Measurements from ENCODE around the gene TFF2.

The TFF2 gene

DNA sequence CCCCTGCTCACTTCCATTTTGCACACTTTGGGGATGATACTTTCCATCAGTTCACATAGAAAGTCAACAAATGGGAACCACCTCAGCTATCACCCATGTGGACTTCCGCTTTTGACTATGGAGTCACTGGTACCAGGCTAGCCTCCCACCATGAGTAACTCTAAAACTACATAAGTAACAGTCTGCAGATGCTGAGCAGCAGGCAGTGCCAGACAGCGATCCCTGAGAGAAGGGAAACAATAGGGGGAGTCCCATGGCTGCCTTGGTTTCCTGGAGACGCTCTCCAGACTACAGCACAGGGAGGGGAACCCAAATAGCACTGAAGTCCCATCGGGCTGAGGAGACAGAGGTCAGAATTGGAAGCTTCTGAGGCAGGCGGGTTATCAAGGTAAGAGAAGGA is 2.8 kb upstream of the TFF2 start:
- Histone ChIP-seq H3K27ac (ENCODE audit: low read depth, low read length, poor library complexity, severe bottlenecking) (no peak overlapping the region), H4K20me1 (ENCODE audit: insufficient read depth, low read length) (no peaks in the 10 kb centered on the region), H3K27me3 (ENCODE audit: insufficient read depth, low read length) (peaks cover 25% of the 10 kb centered on the region; the same call in 1 of the 2 replicates), H3K9ac (ENCODE audit: low read length) (no peak overlapping the region), H2AFZ (ENCODE audit: low read length) (no peak overlapping the region), H3K36me3 (ENCODE audit: insufficient read depth, low read length) (no peaks in the 10 kb centered on the region), H3K4me3 (ENCODE audit: low read depth, low read length, poor library complexity, severe bottlenecking) (no peak overlapping the region), H3K79me2 (ENCODE audit: insufficient read depth, low read length) (no peaks in the 10 kb centered on the region), H3K4me1 (ENCODE audit: insufficient read depth, low read length, severe bottlenecking) (no peaks in the 10 kb centered on the region), H3K4me2 (ENCODE audit: low read length) (no peak overlapping the region), H3K9me3 (ENCODE audit: low read length) (peaks cover 5% of the 10 kb centered on the region; the same call in 1 of the 2 replicates), H3F3A (ENCODE audit: insufficient read depth, low read length) (no peaks in the 10 kb centered on the region), H3K9me2 (ENCODE audit: low read depth, low read length) (no peaks in the 10 kb centered on the region)
- TF ChIP-seq, protein P1, sequence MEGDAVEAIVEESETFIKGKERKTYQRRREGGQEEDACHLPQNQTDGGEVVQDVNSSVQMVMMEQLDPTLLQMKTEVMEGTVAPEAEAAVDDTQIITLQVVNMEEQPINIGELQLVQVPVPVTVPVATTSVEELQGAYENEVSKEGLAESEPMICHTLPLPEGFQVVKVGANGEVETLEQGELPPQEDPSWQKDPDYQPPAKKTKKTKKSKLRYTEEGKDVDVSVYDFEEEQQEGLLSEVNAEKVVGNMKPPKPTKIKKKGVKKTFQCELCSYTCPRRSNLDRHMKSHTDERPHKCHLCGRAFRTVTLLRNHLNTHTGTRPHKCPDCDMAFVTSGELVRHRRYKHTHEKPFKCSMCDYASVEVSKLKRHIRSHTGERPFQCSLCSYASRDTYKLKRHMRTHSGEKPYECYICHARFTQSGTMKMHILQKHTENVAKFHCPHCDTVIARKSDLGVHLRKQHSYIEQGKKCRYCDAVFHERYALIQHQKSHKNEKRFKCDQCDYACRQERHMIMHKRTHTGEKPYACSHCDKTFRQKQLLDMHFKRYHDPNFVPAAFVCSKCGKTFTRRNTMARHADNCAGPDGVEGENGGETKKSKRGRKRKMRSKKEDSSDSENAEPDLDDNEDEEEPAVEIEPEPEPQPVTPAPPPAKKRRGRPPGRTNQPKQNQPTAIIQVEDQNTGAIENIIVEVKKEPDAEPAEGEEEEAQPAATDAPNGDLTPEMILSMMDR (IDR thresholded peaks at IDR 0.05; ENCODE audit: low read length), result no peak
- TF ChIP-seq EZH2 (IDR thresholded peaks at IDR 0.05; ENCODE audit: borderline replicate concordance, low read length), result no peak

DNA sequence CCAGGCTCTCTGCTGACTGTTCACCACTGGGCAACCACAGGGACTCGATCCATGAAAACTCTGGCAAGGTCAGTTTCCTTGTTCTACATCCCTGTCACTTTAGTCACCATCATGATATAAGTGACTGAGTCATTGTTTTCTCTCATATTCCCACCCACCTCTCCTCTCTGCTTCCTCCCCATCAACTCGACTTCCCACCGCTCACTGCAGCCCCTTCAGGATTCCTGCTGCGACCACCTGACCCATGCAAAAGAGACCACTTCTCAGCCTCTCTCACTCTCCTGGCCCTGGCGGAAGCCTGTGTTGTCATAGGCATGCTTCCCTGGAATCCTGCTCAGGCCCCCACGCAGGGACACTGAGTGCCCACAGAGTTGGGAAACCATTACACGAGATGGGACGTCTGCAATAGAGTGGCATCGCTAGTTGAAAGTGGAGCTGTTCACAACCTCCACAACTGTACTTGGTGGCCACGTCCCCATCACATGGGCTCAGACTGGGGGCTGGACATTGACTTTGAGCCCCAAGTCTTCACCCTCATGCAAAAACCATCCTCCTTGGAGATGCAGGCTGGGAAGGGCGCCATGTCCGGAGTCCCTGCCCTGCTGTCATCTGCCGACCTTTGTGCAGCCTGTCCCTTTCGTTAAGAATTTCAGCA is 1.8 kb upstream of the TFF2 start:
- no peaks in the 10 kb centered on the region for H3F3A ChIP-seq (ENCODE audit: insufficient read depth, low read length)
- H2AFZ ChIP-seq (ENCODE audit: low read length), result no peak overlapping the region
- H4K20me1 ChIP-seq (ENCODE audit: insufficient read depth, low read length), result no peaks in the 10 kb centered on the region
- no peaks in the 10 kb centered on the region for H3K9me2 ChIP-seq (ENCODE audit: low read depth, low read length)
- H3K9me3 ChIP-seq (ENCODE audit: low read length), result peaks cover 5% of the 10 kb centered on the region; the same call in 1 of the 2 replicates
- H3K36me3 ChIP-seq (ENCODE audit: insufficient read depth, low read length), result no peaks in the 10 kb centered on the region
- no peaks in the 10 kb centered on the region for H3K4me1 ChIP-seq (ENCODE audit: insufficient read depth, low read length, severe bottlenecking)
- no peak overlapping the region for H3K4me3 ChIP-seq (ENCODE audit: low read depth, low read length, poor library complexity, severe bottlenecking)
- peaks cover 22% of the 10 kb centered on the region; the same call in 1 of the 2 replicates for H3K27me3 ChIP-seq (ENCODE audit: insufficient read depth, low read length)
- TF ChIP-seq, protein P1 (IDR thresholded peaks at IDR 0.05; ENCODE audit: low read length), result no peak
- TF ChIP-seq EZH2 (IDR thresholded peaks at IDR 0.05; ENCODE audit: borderline replicate concordance, low read length), result no peak
- no peaks in the 10 kb centered on the region for H3K79me2 ChIP-seq (ENCODE audit: insufficient read depth, low read length)
- no peak overlapping the region for H3K27ac ChIP-seq (ENCODE audit: low read depth, low read length, poor library complexity, severe bottlenecking)
- no peak overlapping the region for H3K9ac ChIP-seq (ENCODE audit: low read length)
- H3K4me2 ChIP-seq (ENCODE audit: low read length), result no peak overlapping the region

DNA sequence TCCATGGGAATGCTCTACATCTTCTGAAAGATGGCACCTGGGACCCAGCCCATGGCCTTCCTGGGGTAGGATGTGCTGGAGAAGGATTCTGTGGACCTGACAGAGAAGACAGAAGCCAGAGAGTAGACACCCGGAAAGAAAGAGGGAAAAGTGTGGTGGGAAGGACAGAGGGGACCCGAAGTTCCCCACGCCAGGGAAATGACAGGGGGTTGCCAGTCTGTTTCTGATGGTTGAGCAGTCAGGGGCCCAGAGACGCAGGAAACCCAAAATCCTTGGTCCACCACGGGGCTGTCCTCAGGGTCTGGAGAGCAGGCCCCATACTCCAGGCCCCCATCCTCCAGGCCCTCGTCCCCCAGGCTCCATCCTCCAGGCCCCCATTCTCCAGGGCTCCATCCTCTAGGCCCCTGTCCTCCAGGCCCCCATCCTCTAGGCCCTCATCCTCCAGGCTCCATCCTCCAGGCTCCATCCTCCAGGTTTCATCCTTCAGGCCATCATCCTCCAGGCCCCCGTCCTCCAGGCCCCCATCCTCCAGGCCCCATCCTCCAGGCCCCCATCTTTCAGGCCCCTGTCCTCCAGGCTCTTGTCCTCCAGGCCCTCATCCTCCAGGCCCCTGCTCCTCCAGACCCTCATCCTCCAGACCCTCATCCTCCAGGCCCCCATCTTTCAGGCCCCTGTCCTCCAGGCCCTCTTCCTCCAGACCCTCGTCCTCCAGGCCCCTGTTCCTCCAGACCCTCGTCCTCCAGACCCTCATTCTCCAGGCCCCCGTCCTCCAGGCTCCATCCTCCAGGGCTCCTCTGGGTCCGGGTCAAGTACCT is 1.0 kb upstream of the TFF2 start:
- H3K4me3 ChIP-seq (ENCODE audit: low read depth, low read length, poor library complexity, severe bottlenecking), result no peak overlapping the region
- H3K36me3 ChIP-seq (ENCODE audit: insufficient read depth, low read length), result no peaks in the 10 kb centered on the region
- peaks cover 5% of the 10 kb centered on the region; the same call in 1 of the 2 replicates for H3K9me3 ChIP-seq (ENCODE audit: low read length)
- no peaks in the 10 kb centered on the region for H3K9me2 ChIP-seq (ENCODE audit: low read depth, low read length)
- no peak overlapping the region for H3K27ac ChIP-seq (ENCODE audit: low read depth, low read length, poor library complexity, severe bottlenecking)
- no peaks in the 10 kb centered on the region for H3K4me1 ChIP-seq (ENCODE audit: insufficient read depth, low read length, severe bottlenecking)
- H2AFZ ChIP-seq (ENCODE audit: low read length), result no peak overlapping the region
- H4K20me1 ChIP-seq (ENCODE audit: insufficient read depth, low read length), result no peaks in the 10 kb centered on the region
- H3K79me2 ChIP-seq (ENCODE audit: insufficient read depth, low read length), result no peaks in the 10 kb centered on the region
- no peaks in the 10 kb centered on the region for H3F3A ChIP-seq (ENCODE audit: insufficient read depth, low read length)
- H3K4me2 ChIP-seq (ENCODE audit: low read length), result no peak overlapping the region
- no peak for TF ChIP-seq EZH2 (IDR thresholded peaks at IDR 0.05; ENCODE audit: borderline replicate concordance, low read length)
- TF ChIP-seq, protein P1 (IDR thresholded peaks at IDR 0.05; ENCODE audit: low read length), result no peak
- peaks cover 26% of the 10 kb centered on the region; the same call in 1 of the 2 replicates for H3K27me3 ChIP-seq (ENCODE audit: insufficient read depth, low read length)
- no peak overlapping the region for H3K9ac ChIP-seq (ENCODE audit: low read length)

Measured in OCI-LY1 (cell line).